Prostate gland (tissue), 2 donors: ENCODE measurements around the gene ITGA8.

Source experiments
- CTCF ChIP-seq, 4 experiments: fragments of 200-600 bp in 2 of 4; fragments of 450-650 bp in 2 of 4; sonication (generic) in 2 of 4; IDR thresholded peaks; 1 replicate in 3 of 4; 2 replicates in 1 of 4; pipeline ENCODE4 v1.5.1; 2016 to 2019; ENCODE audit warnings: antibody characterized with exemption in 4 of 4, mild to moderate bottlenecking in 2 of 4, moderate library complexity in 2 of 4
- POLR2A ChIP-seq: fragments of 450-650 bp; IDR thresholded peaks from one replicate; pipeline ENCODE4 v1.6.1; 2016; ENCODE audit warnings: antibody characterized with exemption, mild to moderate bottlenecking
- POLR2AphosphoS5 ChIP-seq: sonication (generic); formaldehyde crosslinking; IDR thresholded peaks from one replicate; pipeline ENCODE4 v1.6.1; 2017; ENCODE audit warnings: antibody characterized with exemption

DNA sequence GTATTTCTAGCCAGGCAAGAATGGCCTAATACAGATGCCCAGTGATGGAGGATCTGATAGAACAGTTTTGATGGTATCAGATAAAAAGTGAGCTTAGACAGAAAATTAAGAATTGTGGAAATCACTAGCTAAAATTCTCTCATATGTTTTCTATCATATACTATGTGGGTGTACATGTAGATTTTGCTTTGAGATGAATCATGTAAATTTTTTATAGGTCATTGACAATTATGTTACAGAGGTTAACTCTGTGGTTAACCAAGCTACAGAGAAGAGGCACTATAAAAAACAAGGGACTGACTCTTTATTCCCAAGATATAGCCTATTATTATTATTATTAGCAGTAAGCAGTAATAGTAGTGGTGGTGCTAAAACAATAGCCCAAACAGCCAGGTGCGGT is 156.5 kb downstream of the ITGA8 start:
- no peak for TF ChIP-seq CTCF (IDR thresholded peaks at IDR 0.05)
- no peak for TF ChIP-seq POLR2AphosphoS5
- no peak for TF ChIP-seq POLR2A
